GM12874 (cell line): ENCODE measurements around the gene TNFRSF12A.

ENCODE experiments used
- TF ChIP-seq, protein P1 (sequence below): IDR thresholded peaks from 2 replicates; pipeline ENCODE4 v1.5.1; 2011; ENCODE audit warnings: low read depth, mild to moderate bottlenecking, control low read depth, low read length, moderate library complexity; ENCODE audit not compliant: insufficient read depth

Gene TNFRSF12A

DNA sequence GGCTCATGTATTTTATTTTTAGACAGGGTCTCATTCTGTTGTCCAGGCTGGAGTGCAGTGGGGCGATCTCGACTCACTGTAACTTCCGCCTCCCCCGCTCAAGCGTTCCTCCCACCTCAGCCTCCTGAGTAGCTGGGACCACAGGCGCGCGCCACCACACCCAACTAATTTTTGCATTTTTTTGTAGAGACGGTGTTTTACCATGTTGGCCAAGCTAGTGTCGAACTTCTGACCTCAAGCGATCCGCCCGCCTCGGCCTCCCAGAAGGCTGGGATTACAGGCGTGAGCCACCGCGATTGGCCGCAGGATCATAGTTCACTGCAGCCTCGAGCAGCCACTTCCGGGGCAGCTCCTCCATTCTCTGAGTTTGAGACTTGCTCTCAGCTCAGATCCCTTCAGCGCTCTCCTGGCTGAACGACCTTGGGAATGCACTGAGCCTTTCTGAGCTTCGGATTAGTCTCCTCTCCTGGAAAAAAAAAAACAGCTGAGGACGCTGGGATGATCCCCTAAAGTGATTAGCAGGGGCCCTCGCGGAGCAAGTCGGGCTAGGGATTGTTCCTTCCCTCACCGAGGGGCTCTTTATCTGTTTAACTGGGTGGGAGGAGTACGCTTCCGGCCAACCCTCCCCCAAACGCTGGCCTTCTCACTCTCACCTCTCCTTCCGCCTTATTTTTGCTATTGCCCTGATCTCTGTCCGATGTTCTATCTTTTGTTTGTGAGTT, 38.8 kb upstream of the TNFRSF12A start:
- TF ChIP-seq, protein P1, sequence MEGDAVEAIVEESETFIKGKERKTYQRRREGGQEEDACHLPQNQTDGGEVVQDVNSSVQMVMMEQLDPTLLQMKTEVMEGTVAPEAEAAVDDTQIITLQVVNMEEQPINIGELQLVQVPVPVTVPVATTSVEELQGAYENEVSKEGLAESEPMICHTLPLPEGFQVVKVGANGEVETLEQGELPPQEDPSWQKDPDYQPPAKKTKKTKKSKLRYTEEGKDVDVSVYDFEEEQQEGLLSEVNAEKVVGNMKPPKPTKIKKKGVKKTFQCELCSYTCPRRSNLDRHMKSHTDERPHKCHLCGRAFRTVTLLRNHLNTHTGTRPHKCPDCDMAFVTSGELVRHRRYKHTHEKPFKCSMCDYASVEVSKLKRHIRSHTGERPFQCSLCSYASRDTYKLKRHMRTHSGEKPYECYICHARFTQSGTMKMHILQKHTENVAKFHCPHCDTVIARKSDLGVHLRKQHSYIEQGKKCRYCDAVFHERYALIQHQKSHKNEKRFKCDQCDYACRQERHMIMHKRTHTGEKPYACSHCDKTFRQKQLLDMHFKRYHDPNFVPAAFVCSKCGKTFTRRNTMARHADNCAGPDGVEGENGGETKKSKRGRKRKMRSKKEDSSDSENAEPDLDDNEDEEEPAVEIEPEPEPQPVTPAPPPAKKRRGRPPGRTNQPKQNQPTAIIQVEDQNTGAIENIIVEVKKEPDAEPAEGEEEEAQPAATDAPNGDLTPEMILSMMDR: no peak

DNA sequence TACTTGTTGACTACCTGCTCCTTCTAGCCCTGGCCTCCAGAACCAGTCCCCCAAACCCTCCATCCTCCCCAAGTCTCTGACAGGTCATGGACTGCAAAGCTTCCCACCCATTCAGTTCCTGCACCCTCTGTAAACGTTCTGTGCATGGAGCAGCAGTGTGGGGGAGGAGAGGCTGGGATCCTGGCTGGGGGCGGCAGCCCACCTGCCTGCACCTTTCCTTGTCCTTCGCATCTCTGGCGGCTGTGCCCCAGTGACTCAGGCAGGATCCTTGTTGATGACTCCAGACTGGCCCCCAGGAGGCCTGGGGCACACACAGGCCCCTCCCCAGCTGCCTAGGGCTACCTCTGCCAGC, 38.3 kb upstream of the TNFRSF12A start:
- TF ChIP-seq, protein P1: no peak

DNA sequence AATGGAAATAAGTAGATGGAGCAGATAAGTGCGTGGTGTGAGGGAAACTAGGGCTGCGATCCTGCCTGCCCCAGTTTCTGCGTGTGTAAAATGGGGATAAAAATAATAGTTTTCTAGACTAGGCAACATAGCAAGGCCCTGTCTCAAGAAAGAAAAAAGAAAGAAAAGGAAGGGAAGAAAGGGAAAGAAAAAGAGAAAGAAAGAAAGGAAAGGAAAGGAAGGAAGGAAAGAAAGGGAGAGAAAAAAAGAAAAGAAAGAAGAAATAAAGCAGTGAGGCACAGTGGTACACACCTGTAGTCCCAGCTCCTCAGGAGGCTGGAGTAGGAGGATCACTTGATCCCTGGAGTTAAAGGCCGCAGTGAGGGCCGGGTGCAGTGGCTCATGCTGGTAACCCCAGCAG, 37.8 kb upstream of the TNFRSF12A start:
- TF ChIP-seq, protein P1: no peak

DNA sequence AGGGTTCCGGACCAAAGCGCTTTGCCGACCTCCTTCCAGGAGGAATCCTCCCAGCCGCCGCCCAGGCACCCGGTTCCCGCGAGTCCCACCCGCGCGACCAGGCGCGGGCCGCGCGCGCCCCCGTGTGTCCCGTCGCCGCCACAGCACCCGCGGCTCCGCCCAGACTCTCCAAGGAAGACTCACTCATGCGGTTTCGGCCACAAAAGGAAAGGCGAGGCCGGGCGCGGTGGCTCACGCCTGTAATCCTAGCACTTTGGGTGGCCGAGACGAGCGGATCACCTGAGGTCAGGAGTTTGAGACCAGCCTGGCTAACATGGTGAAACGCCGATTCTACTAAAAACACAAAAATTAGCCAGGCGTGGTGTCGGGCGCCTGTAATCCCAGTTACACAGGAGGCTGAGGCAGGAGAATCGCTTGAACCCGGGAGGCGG, 36.4 kb upstream of the TNFRSF12A start:
- TF ChIP-seq, protein P1: peak; percentile 97

DNA sequence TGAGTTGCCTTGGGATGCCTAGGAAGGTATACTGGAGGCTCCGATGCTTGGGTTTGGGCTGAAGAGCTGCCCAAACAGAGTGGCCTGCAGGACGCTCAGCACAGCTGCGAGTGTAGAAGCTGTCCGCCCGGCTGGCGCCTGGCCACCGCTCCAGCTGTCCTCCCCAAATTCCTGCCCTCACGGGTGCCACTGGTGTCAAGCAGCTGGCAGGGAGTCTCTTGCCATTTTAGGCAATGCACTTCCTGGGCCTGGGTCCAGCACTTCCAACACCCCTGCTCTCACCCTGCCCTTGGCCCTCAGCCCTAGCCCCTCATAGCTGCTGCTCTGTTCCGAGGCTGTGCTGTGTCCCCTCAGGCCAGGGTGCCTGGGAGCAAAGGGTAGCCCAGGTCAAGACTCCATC, 34.7 kb upstream of the TNFRSF12A start:
- TF ChIP-seq, protein P1: no peak

DNA sequence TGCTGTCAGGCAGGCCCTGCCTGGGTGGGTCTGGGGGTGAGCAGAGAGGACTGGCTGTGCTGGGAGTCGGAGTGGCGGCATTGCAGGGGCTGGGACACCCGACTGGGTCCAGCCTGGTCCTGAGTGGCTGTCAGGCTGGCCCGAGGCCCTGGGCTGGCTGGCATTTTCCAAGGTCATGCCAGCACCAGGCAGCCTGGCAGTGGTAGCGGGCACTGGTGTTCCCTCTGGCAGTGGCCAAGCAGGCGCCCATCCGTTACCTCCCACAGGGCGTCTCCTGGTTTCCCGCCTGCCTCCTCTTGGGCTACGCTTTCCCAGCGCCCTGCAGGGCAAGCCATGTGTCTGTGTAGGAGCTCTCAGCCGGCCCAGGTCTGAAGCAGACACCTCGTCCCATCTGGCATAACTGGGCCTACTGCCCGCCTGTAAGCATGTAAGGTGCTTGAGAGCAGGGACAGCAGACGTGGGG, 34.2 kb upstream of the TNFRSF12A start:
- TF ChIP-seq, protein P1: no peak

DNA sequence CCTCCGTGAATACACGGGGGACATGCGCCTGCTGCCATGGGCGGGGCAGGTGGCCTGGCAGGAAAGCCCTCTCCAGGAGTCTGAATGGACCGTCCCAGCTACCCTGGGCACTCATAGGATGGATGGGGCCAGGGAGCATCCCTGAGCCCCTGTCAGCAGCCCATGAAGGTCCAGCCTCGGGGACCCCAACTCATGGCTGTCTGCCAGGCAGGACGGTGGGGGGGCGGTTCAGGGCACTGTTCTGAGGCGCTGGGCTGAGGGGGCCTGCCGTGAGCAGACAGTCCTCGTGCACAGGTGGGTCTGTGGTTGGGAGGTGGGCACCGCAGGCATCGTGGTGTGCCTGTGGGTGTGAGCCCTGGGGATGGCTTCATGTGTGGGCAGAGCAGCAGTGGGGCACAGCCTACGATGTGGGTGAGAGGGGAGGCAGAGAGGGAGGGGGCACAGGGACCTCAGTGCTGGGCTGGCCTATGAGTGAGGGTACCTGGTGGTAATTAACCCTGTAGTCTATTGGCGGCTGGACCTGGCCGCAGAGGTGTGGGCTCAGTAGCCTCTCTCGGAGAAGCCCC, 33.5 kb upstream of the TNFRSF12A start:
- TF ChIP-seq, protein P1: no peak
